Immature natural killer cell (primary cell): ENCODE results near the gene PEBP1. TPM values are rescaled to one million over a fixed set of nuclear protein-coding genes. Genes with fewer than 3 reads are reported as not detected.

Experiments used
- DNase-seq, 3 donors: peaks; one replicate each; pipeline ENCODE4 v3.0.0; 2022; ENCODE audit warnings: mixed read lengths in 1 of 3
- H3K27ac Mint-ChIP-seq, 6 donors: one replicate each; pipeline ENCODE4 v1.8.0; 2020; ENCODE audit warnings: mixed read lengths in 6 of 6, mild to moderate bottlenecking in 5 of 6, inconsistent platforms in 4 of 6, moderate library complexity in 3 of 6
- H3K27me3 Mint-ChIP-seq, 3 donors: one replicate each; pipeline ENCODE4 v1.8.0; 2020 to 2021; ENCODE audit warnings: low read depth in 3 of 3, mild to moderate bottlenecking in 3 of 3, mixed read lengths in 3 of 3, moderate library complexity in 3 of 3, inconsistent platforms in 1 of 3
- H3K36me3 Mint-ChIP-seq, 3 donors: one replicate each; pipeline ENCODE4 v1.8.0; 2020; ENCODE audit warnings: mixed read lengths in 3 of 3, inconsistent platforms in 2 of 3, mild to moderate bottlenecking in 2 of 3
- H3K4me1 Mint-ChIP-seq, 2 donors: one replicate each; pipeline ENCODE4 v1.8.0; 2020; ENCODE audit warnings: inconsistent platforms in 2 of 2, mild to moderate bottlenecking in 2 of 2, mixed read lengths in 2 of 2, moderate library complexity in 1 of 2
- H3K4me3 Mint-ChIP-seq, 5 donors: one replicate each; pipeline ENCODE4 v1.8.0; 2020; ENCODE audit warnings: mild to moderate bottlenecking in 5 of 5, mixed read lengths in 5 of 5, inconsistent platforms in 3 of 5, moderate library complexity in 3 of 5
- H3K9me3 Mint-ChIP-seq, 6 donors: one replicate each; pipeline ENCODE4 v1.8.0; 2020; ENCODE audit warnings: mild to moderate bottlenecking in 6 of 6, mixed read lengths in 6 of 6, inconsistent platforms in 4 of 6, moderate library complexity in 3 of 6
- polyA plus RNA-seq, 3 donors: library from polyadenylated mRNA; unstranded; fragments of 300-500 nt; fragmentation: Illumina TruSeq; gene quantifications; one replicate each; pipeline ENCODE4 v1.2.3, GENCODE V29; 2021

Gene PEBP1
- polyA plus RNA-seq, 3 donors from 2014 or later = 145 to 163 (median 161) TPM

DNA sequence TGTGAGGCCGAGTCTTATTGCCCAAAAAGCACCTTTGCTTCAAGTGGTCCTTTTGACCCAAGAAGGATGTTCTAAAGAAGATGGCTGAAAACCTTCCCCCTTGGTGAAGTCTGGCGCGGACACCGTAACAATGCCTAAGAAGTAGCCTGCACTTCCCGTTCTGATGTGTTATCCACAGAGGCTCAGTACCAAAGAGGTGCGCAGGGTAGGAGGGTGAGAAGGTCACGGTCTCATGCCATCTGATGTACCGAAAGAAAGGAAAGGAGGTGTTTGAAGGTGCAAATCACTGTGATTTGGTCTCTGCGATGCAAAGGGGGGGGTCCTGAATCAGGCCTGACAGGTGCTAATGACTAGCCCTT is 9.9 kb downstream of the PEBP1 start:
- Mint-ChIP-seq H3K27me3 (peaks cover 7 to 14% (median 12%) of the 10 kb centered on the region in 3 donors), H3K4me3 (no peak overlapping the region), H3K36me3 (peaks cover 17 to 25% (median 25%) of the 10 kb centered on the region in 3 donors), H3K4me1 (no peaks in the 10 kb centered on the region), H3K27ac (peak overlapping the region in 2 of 6 donors; percentile 18 to 39), H3K9me3 (no peaks in the 10 kb centered on the region)
- no peak for DNase-seq

DNA sequence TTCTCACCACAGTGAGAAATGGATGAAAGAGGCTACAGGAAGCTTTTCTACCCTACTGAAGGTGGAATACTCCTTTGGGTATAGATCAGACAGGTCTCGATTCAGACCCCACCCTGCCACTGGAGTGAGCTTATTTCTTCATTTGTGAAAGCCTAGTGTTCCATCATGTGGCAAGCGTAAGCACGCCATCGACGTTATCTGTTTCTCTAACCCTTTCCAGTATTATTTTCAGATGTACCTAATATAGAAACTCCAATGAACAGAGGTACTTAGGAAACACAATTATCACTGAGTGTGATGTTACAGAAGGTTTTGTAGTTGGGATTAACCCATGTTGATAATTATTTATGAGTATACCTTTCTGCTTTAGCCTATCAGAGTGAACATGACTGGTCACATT is 12.4 kb downstream of the PEBP1 start:
- peaks cover 9 to 23% (median 12%) of the 10 kb centered on the region in 3 donors for H3K27me3 Mint-ChIP-seq
- peak overlapping the region in 3 of 6 donors; percentile 24 to 43 (median 28) for H3K27ac Mint-ChIP-seq
- H3K4me1 Mint-ChIP-seq = peaks cover 0 to 2% of the 10 kb centered on the region in 2 donors
- H3K4me3 Mint-ChIP-seq = no peak overlapping the region
- H3K9me3 Mint-ChIP-seq = no peaks in the 10 kb centered on the region
- H3K36me3 Mint-ChIP-seq = peaks cover 17 to 26% (median 26%) of the 10 kb centered on the region in 3 donors
- no peak for DNase-seq

DNA sequence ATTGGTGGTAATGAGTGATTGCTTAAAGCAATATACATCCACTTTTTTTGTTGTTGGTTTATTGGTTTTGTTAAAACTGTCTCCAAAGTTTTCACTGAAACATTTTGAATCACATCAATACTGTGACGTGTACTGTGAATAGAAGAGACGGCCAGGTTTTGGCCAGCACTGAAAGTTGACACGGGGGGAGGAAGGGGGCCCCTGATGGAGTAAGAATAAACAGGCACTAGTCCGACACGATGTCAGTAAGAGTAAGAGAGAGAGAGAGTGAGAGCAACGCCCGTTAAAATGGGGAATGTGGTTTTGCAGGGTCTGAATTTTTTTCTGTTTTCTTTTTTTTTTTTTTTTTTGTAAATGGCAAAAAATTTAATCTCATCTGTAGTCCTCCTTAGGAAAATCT is 14.7 kb downstream of the PEBP1 start:
- peaks cover 9 to 17% (median 10%) of the 10 kb centered on the region in 3 donors for H3K27me3 Mint-ChIP-seq
- DNase-seq = no peak
- no peaks in the 10 kb centered on the region for H3K9me3 Mint-ChIP-seq
- peaks cover 12 to 25% (median 18%) of the 10 kb centered on the region in 3 donors for H3K36me3 Mint-ChIP-seq
- peak overlapping the region in 1 of 6 donors; percentile 44 for H3K27ac Mint-ChIP-seq
- H3K4me3 Mint-ChIP-seq = no peak overlapping the region
- H3K4me1 Mint-ChIP-seq = peaks cover 0 to 2% of the 10 kb centered on the region in 2 donors

DNA sequence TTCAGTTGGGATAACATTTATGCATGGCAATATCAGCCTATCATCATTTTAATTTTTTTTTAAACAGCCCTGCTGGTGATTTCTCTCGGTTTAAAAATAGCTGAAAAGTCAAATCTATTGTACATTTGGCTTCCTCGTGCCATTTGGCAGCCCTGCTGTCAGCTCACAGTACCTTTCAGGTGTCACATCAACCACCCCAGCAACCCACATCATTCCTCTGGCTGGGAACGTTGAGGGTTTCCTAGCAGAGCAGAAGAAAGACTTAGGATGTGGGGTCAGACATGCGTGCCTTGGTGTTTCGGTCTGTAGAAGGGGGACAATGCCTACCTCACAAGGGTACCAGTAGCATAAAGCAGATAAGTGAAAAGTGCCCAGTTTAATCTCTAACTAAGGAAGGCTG is 15.8 kb downstream of the PEBP1 start:
- Mint-ChIP-seq H3K27me3 (peaks cover 9 to 14% (median 10%) of the 10 kb centered on the region in 3 donors), H3K36me3 (peaks cover 9 to 25% (median 18%) of the 10 kb centered on the region in 3 donors), H3K4me1 (peaks cover 0 to 2% of the 10 kb centered on the region in 2 donors), H3K9me3 (no peaks in the 10 kb centered on the region), H3K4me3 (no peak overlapping the region), H3K27ac (peak overlapping the region in 3 of 6 donors; percentile 12 to 77 (median 40))
- DNase-seq = no peak

DNA sequence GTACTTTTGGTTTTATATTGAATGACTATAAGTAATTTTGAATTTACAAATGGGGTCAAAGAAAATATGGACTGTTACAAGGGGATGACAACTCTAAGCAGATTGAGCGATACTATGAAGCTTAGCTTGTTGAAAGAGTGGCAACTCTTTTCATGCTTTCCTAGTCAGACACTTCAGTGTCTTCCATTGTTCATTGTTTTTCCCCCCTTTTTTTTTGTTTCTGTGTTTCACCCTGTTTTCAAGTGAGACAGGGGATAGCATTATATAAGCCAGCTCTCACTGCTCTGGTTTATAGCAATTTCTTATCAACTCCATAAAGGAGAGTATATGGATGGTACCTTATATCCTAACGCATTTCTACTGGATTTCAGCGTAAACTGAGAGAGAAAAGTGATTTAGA is 24.6 kb downstream of the PEBP1 start:
- Mint-ChIP-seq H3K36me3 (peaks cover 19 to 41% (median 25%) of the 10 kb centered on the region in 3 donors), H3K4me3 (no peak overlapping the region), H3K4me1 (peaks cover 0 to 5% of the 10 kb centered on the region in 2 donors), H3K27ac (no peak overlapping the region), H3K9me3 (no peaks in the 10 kb centered on the region), H3K27me3 (no peaks in the 10 kb centered on the region)
- DNase-seq = no peak

DNA sequence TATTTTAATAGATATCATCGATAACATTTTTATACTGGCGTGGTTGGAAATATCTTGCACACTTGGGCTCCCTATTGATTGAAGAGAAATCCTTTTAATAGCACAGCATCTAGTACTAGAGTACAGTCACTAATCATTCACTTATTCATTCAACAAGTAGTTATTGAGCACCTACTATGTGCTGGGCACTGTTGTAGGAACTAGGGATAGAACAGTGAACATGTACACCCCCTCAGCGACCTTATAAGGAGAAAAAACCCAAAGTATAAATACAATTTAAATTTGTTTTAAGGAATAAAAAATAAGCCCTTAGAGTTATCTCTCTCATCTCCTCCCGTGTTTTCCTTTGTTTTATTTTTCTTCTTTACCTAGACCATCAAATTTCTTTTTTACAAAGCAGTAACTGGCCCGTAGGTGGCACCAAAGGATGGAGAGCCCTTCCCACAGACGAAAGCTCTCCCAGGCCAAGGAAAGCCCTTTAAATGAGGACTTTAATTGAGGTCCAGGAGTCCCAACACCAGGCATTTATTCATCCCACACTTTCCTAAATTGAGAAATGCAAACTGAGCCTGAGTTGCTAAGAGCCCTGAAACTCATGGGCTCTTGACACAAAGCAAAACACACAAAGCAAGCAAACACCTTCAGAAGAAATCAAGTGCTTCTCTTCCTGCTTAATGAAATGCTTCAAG is 29.0 kb downstream of the PEBP1 start:
- Mint-ChIP-seq H3K4me3 (no peak overlapping the region), H3K9me3 (no peaks in the 10 kb centered on the region), H3K27me3 (peaks cover 0 to 4% (median 1%) of the 10 kb centered on the region in 3 donors), H3K27ac (peak overlapping the region in 2 of 6 donors; percentile 22 to 42), H3K36me3 (peaks cover 18 to 40% (median 28%) of the 10 kb centered on the region in 3 donors), H3K4me1 (peaks cover 0 to 5% of the 10 kb centered on the region in 2 donors)
- no peak for DNase-seq

DNA sequence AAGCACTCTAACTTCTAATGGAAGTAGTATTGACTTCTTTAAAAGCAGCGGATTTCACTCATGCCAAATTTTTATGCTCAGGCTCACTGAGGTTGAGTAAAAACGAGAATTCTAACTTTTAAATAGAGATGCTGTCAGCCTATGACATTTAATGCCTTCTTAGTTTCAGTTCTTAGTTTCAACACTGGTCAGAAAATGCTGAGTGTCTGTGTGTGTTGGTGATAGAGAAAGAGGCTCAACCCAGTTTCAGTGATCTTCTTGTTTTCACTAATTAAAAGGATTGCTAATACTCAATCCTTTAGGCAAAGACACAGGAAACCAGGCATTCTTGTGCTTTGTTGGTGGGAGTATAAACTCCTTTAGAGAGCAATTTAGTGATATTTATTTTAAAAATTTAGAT is 31.0 kb downstream of the PEBP1 start:
- Mint-ChIP-seq H3K36me3 (peaks cover 21 to 38% (median 32%) of the 10 kb centered on the region in 3 donors), H3K9me3 (no peaks in the 10 kb centered on the region), H3K4me3 (no peak overlapping the region), H3K27me3 (peaks cover 0 to 4% (median 1%) of the 10 kb centered on the region in 3 donors), H3K27ac (peak overlapping the region in 2 of 6 donors; percentile 27 to 57), H3K4me1 (peaks cover 2 to 5% of the 10 kb centered on the region in 2 donors)
- DNase-seq = no peak

DNA sequence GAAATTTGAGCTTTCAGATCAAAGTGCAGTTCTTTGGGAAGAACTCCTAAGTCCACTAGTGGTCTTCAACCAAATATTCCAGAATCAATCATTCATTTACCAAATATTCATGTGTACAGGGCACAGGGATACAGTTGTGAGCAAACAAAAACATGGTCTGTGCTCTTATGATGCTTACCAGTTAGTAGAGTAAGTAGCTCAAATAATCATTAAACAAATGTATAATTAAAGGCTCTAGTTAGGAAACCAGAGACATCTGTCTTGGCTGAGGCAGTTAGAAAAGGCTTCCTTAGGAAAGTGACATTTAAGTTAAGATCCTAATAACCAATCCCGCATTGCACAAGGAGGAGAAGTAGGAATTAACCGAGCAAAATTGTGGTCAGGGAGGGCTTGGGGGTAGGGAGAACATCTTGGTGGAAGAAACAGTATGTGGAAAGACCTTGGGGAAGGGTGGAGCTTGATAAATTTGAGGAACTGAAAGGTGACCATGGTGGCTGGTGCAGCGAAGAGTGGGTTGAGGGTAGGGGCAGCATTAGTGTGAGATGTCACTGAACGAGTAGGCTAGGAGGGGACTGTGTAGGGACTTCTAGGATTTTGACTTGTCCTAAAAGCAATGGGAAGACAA is 40.0 kb downstream of the PEBP1 start:
- no peak for DNase-seq
- H3K27me3 Mint-ChIP-seq = peaks cover 0 to 2% (median 1%) of the 10 kb centered on the region in 3 donors
- no peaks in the 10 kb centered on the region for H3K9me3 Mint-ChIP-seq
- H3K27ac Mint-ChIP-seq = peak overlapping the region in 3 of 6 donors; percentile 4 to 65 (median 63)
- H3K4me3 Mint-ChIP-seq = no peak overlapping the region
- H3K36me3 Mint-ChIP-seq = peaks cover 29 to 51% (median 42%) of the 10 kb centered on the region in 3 donors
- no peaks in the 10 kb centered on the region for H3K4me1 Mint-ChIP-seq

DNA sequence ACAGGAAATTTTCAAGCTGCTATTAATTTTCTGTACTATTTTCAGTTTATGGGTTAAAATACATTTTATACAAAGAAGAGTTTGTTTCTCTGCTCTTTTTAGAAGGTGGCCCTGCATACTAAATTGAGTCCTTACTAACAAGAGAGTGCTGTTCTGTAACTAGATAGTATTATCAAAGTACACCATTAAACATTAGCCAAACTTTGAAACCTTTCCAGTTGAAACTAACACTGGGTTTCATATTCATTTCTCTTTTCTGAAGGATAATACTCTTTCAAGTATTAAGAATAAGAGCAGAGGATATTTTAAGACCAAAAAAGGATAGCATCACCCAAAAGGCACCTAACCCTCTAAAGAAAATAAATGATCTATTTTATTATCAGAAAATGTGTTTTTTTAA is 47.2 kb downstream of the PEBP1 start:
- DNase-seq = no peak
- peaks cover 10 to 22% (median 12%) of the 10 kb centered on the region in 3 donors for H3K36me3 Mint-ChIP-seq

DNA sequence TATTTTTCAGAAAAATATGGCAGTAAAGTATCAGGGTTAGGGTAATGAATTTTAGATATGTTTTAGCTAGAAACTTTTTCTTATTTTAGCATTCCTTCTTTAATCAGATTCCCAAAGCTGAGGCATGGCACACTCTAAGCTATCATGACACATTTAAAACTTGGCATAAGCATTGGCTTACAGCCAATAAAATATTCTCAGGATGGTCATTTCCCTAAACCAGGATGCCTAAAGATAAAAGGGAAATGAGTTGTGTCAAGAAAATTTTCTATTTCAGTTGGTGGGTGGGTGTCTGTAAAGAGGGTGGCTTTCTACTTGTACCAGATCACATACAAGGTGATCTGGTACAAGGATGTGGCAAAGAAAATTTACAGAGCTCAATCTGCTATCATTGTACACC is 47.8 kb downstream of the PEBP1 start:
- Mint-ChIP-seq H3K27me3 (no peaks in the 10 kb centered on the region), H3K4me3 (no peak overlapping the region), H3K27ac (peak overlapping the region in 2 of 6 donors; percentile 16 to 34), H3K9me3 (no peaks in the 10 kb centered on the region), H3K4me1 (peaks cover 9 to 46% of the 10 kb centered on the region in 2 donors), H3K36me3 (peaks cover 10 to 23% (median 12%) of the 10 kb centered on the region in 3 donors)
- DNase-seq = no peak

More for the DNA sequence above, 47.2 kb downstream of the PEBP1 start:
- H3K4me1 Mint-ChIP-seq = peaks cover 8 to 46% of the 10 kb centered on the region in 2 donors
- H3K27me3 Mint-ChIP-seq = no peaks in the 10 kb centered on the region
- H3K4me3 Mint-ChIP-seq = no peak overlapping the region
- peak overlapping the region in 4 of 6 donors; percentile 34 to 57 (median 38) for H3K27ac Mint-ChIP-seq
- H3K9me3 Mint-ChIP-seq = no peaks in the 10 kb centered on the region

DNA sequence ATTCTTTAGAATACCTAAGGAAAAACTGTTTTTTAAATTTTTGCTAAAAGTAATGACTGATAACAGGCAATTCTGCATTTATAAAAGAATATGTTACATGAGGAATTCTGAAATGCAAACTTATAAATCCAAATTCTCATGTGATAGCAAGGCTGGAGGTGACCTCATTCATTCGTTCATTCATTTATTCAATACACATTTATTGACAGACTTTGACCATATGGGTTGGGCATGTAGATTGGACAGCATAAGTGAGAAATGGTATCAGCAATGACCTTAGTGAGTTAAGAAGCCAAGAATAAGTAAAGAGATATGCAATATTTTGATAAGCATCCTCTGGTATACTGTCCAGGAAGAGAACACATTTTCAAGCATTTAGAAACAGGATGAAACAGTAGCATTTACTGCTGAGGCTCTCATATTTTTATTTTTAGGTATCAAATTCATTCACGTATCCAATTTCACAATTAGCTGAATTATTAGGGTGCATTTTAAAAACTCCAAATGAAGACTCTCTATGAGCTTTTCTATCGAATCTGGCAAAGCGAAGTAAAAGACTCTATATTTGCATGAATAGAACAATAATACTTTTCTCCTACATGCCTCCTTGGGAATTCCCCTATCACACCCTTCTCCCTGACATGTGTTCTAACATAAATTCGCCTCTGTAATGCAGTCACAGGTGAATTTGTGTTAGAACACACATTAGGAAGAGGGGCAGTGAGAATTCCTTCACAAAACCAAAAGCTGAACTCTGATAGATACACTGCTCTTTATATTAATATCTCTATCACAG is 49.9 kb downstream of the PEBP1 start:
- H3K4me1 Mint-ChIP-seq = peaks cover 10 to 54% of the 10 kb centered on the region in 2 donors
- peak overlapping the region in 3 of 6 donors; percentile 2 to 55 (median 38) for H3K27ac Mint-ChIP-seq
- peaks cover 0 to 5% (median 0%) of the 10 kb centered on the region in 3 donors for H3K27me3 Mint-ChIP-seq
- H3K9me3 Mint-ChIP-seq = no peaks in the 10 kb centered on the region
- no peak overlapping the region for H3K4me3 Mint-ChIP-seq
- DNase-seq = no peak
- peaks cover 7 to 18% (median 11%) of the 10 kb centered on the region in 3 donors for H3K36me3 Mint-ChIP-seq

DNA sequence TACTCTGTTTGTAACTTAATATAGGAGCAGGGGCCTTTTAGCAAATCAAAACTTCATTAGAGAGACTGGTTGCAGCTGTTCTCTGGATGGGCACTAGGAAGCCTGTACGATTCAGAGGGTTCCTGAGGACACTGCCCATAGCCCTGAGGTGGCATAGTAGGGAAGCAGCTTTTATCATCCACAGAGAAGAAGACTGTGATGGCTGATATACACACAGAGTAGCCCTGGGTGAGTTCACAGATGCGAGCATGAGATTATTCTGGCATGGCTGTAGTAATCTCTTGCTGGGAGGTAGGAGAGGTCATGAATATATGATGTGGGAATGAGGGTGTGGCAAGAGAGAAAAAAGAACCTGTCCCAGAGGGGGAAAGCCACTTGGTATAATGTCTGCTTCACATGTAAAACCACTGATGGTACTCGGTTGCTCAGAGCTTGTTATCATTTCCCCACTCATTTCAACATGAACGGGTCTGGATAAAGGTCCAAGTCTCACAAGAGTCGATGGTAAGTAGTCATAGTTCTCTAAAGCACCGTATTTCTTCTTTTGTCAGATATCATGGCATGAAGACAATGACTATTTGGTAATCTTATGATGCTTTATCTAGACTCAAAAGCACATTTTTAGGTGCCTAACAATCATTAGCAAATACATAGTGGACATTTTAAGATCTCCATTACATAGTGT is 52.0 kb downstream of the PEBP1 start:
- no peak for DNase-seq
- no peak overlapping the region for H3K4me3 Mint-ChIP-seq
- peaks cover 0 to 10% (median 6%) of the 10 kb centered on the region in 3 donors for H3K36me3 Mint-ChIP-seq
- peak overlapping the region in 2 of 6 donors; percentile 6 to 9 for H3K27ac Mint-ChIP-seq
- no peaks in the 10 kb centered on the region for H3K9me3 Mint-ChIP-seq
- peaks cover 3 to 50% of the 10 kb centered on the region in 2 donors for H3K4me1 Mint-ChIP-seq
- H3K27me3 Mint-ChIP-seq = peaks cover 0 to 5% (median 0%) of the 10 kb centered on the region in 3 donors
